NCI-H2107 (cell line): Measurements from ENCODE around the gene CELF2.
A peak's percentile ranks its signal among the peaks of the same experiment; 100 is the strongest.

Experiments
- DNase-seq: peaks from one replicate; lab custom pipeline; 2025; lab: John Stamatoyannopoulos, UW

Gene CELF2

GRCh38 chr10:11250304-11250703, 232.6 kb downstream of the CELF2 start:
- DNase-seq, result no peak

- no peak for DNase-seq
Measured at GRCh38 chr10:11252887-11253286, 235.2 kb downstream of the CELF2 start.

GRCh38 chr10:11253385-11254002, 235.8 kb downstream of the CELF2 start:
- DNase-seq, result no peak

- no peak for DNase-seq
Measured at GRCh38 chr10:11255156-11255555, 237.5 kb downstream of the CELF2 start.

GRCh38 chr10:11255796-11256444, 238.2 kb downstream of the CELF2 start:
- DNase-seq, result peak; percentile 13

GRCh38 chr10:11256896-11257295, 239.2 kb downstream of the CELF2 start:
- no peak for DNase-seq

GRCh38 chr10:11257440-11258090, 239.9 kb downstream of the CELF2 start:
- no peak for DNase-seq

- no peak for DNase-seq
Measured at GRCh38 chr10:11260170-11260569, 242.5 kb downstream of the CELF2 start.

- DNase-seq, result no peak
Measured at GRCh38 chr10:11261143-11261542, 243.5 kb downstream of the CELF2 start.

- no peak for DNase-seq
Measured at GRCh38 chr10:11261687-11262493, 244.2 kb downstream of the CELF2 start.

- DNase-seq, result no peak
Measured at GRCh38 chr10:11262494-11263345, 245.0 kb downstream of the CELF2 start.

GRCh38 chr10:11263767-11264166, 246.1 kb downstream of the CELF2 start:
- DNase-seq, result no peak

GRCh38 chr10:11264296-11265048, 246.8 kb downstream of the CELF2 start:
- DNase-seq, result no peak

GRCh38 chr10:11265484-11265883, 247.8 kb downstream of the CELF2 start:
- DNase-seq, result no peak

GRCh38 chr10:11266426-11266825, 248.8 kb downstream of the CELF2 start:
- DNase-seq, result no peak

GRCh38 chr10:11270135-11270857, 252.6 kb downstream of the CELF2 start:
- no peak for DNase-seq

- no peak for DNase-seq
Measured at GRCh38 chr10:11270858-11271179, 253.1 kb downstream of the CELF2 start.

GRCh38 chr10:11272915-11273389, 255.3 kb downstream of the CELF2 start:
- DNase-seq, result no peak

GRCh38 chr10:11274452-11274851, 256.8 kb downstream of the CELF2 start:
- DNase-seq, result no peak

GRCh38 chr10:11275651-11276050, 258.0 kb downstream of the CELF2 start:
- DNase-seq, result no peak
